Measurements from ENCODE around the gene ATXN7L3B.

The ATXN7L3B gene

GRCh38 chr12:74551291-74551690 is 13.7 kb downstream of the ATXN7L3B start:
- no peak for DNase-seq (ENCODE audit: low read depth, low spot score)

GRCh38 chr12:74552201-74552600 is 14.6 kb downstream of the ATXN7L3B start:
- DNase-seq (ENCODE audit: low read depth, low spot score): no peak

- no peak for DNase-seq (ENCODE audit: low read depth, low spot score)
These were observed 22.1 kb downstream of the ATXN7L3B start for GRCh38 chr12:74559728-74560127.

GRCh38 chr12:74563927-74564326 is 26.3 kb downstream of the ATXN7L3B start:
- DNase-seq (ENCODE audit: low read depth, low spot score): no peak

- no peak for DNase-seq (ENCODE audit: low read depth, low spot score)
These were observed 40.9 kb downstream of the ATXN7L3B start for GRCh38 chr12:74578486-74578885.

GRCh38 chr12:74579446-74579845 is 41.8 kb downstream of the ATXN7L3B start:
- DNase-seq (ENCODE audit: low read depth, low spot score): no peak

- DNase-seq (ENCODE audit: low read depth, low spot score): no peak
These were observed 42.3 kb downstream of the ATXN7L3B start for GRCh38 chr12:74579981-74580380.

- DNase-seq (ENCODE audit: low read depth, low spot score): no peak
These were observed 43.8 kb downstream of the ATXN7L3B start for GRCh38 chr12:74581439-74581838.

GRCh38 chr12:74584483-74585062 is 46.9 kb downstream of the ATXN7L3B start:
- DNase-seq (ENCODE audit: low read depth, low spot score): no peak

- DNase-seq (ENCODE audit: low read depth, low spot score): no peak
These were observed 48.6 kb downstream of the ATXN7L3B start for GRCh38 chr12:74586251-74586650.

All from activated CD4-positive, CD25-positive, alpha-beta regulatory T cell treated with anti-CD3 and anti-CD28 coated beads, Interleukin-2, amount 50 U/mL, for 16 hours (primary cell).